Stomach (tissue), 4 donors: ENCODE measurements around the gene ZNF888.

Source experiments
- EP300 ChIP-seq: sonication (generic); formaldehyde crosslinking; IDR thresholded peaks from one replicate; pipeline ENCODE4 v1.6.1; 2017; ENCODE audit warnings: antibody characterized with exemption
- POLR2A ChIP-seq, 4 donors: fragments of 450-650 bp; IDR thresholded peaks; one replicate each; pipeline ENCODE4 v1.6.1; 2016; ENCODE audit warnings: antibody characterized with exemption in 4 of 4, control low read depth in 2 of 4, mild to moderate bottlenecking in 1 of 4, moderate library complexity in 1 of 4
- POLR2AphosphoS5 ChIP-seq, 3 donors: sonication (generic); formaldehyde crosslinking; IDR thresholded peaks; one replicate each; pipeline ENCODE4 v1.6.1; 2016; ENCODE audit warnings: antibody characterized with exemption in 3 of 3
- TF ChIP-seq, protein P1 (sequence below), 7 experiments: fragments of 450-650 bp in 4 of 7; fragments of 200-600 bp in 3 of 7; sonication (generic) in 3 of 7; IDR thresholded peaks; one replicate each; pipeline ENCODE4 v1.5.1; 2016 to 2019; ENCODE audit warnings: antibody characterized with exemption in 7 of 7, control low read depth in 2 of 7, mild to moderate bottlenecking in 1 of 7

- TF ChIP-seq, protein P1, sequence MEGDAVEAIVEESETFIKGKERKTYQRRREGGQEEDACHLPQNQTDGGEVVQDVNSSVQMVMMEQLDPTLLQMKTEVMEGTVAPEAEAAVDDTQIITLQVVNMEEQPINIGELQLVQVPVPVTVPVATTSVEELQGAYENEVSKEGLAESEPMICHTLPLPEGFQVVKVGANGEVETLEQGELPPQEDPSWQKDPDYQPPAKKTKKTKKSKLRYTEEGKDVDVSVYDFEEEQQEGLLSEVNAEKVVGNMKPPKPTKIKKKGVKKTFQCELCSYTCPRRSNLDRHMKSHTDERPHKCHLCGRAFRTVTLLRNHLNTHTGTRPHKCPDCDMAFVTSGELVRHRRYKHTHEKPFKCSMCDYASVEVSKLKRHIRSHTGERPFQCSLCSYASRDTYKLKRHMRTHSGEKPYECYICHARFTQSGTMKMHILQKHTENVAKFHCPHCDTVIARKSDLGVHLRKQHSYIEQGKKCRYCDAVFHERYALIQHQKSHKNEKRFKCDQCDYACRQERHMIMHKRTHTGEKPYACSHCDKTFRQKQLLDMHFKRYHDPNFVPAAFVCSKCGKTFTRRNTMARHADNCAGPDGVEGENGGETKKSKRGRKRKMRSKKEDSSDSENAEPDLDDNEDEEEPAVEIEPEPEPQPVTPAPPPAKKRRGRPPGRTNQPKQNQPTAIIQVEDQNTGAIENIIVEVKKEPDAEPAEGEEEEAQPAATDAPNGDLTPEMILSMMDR (IDR thresholded peaks at IDR 0.05): no peak
- TF ChIP-seq EP300 (no peak), POLR2A (IDR thresholded peaks at IDR 0.05) (no peak), POLR2AphosphoS5 (IDR thresholded peaks at IDR 0.05) (no peak)
These were observed 20.8 kb upstream of the ZNF888 start for GRCh38 chr19:52943884-52944643.
